Omental fat pad (tissue), 4 donors: ENCODE measurements around the gene TLCD1. TPM values are rescaled to one million over a fixed set of nuclear protein-coding genes. Genes with fewer than 3 reads are reported as not detected.

Source experiments
- ATAC-seq: fragments of 150-250 bp; one replicate; pipeline ENCODE4 v1.9.1; 2016; ENCODE audit warnings: mild to moderate bottlenecking, moderate library complexity; ENCODE audit not compliant: low FRiP score
- DNase-seq: peaks from one replicate; pipeline ENCODE4 v3.0.0-alpha.2; 2019; ENCODE audit warnings: low spot score
- small RNA-seq: library from RNA; depleted of rRNA; stranded (forward); fragments of <200 nt; gene quantifications from one replicate; pipeline ENCODE3, GENCODE V24; 2016
- total RNA-seq, 4 donors: library from RNA; depleted of rRNA; stranded (reverse); fragments of >200 nt; gene quantifications; one replicate each; pipeline ENCODE4 v1.1.0, GENCODE V29; 2016
- TF ChIP-seq, protein P1 (sequence below), 3 donors: fragments of 450-650 bp; IDR thresholded peaks; one replicate each; pipeline ENCODE4 v1.5.1; 2016 to 2017; ENCODE audit warnings: antibody characterized with exemption in 3 of 3, mild to moderate bottlenecking in 3 of 3, moderate library complexity in 2 of 3

The TLCD1 gene
- total RNA-seq, 4 donors from 2014 or later, result 2.1 to 5.2 (median 3.6) TPM; not detected in 1

DNA sequence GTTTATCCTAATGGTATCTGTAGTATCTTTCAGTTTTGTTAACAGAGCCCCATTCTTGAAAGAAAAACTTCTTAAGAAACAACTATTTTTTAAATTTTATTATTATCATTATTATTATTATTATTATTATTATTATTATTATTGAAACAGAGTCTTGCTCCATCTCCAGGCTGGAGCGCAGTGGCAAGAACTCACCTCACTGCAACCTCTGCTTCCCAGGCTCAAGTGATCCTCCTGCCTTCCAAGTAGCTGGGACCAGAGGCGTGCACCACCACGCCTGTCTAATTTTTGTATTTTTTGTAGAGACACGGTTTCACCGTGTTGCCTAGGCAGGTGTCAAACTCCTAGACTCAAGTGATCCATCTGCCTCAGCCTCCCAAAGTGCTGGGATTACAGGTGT lies 40.7 kb downstream of the TLCD1 start:
- DNase-seq (no peak), ATAC-seq (no peak)
- TF ChIP-seq, protein P1, sequence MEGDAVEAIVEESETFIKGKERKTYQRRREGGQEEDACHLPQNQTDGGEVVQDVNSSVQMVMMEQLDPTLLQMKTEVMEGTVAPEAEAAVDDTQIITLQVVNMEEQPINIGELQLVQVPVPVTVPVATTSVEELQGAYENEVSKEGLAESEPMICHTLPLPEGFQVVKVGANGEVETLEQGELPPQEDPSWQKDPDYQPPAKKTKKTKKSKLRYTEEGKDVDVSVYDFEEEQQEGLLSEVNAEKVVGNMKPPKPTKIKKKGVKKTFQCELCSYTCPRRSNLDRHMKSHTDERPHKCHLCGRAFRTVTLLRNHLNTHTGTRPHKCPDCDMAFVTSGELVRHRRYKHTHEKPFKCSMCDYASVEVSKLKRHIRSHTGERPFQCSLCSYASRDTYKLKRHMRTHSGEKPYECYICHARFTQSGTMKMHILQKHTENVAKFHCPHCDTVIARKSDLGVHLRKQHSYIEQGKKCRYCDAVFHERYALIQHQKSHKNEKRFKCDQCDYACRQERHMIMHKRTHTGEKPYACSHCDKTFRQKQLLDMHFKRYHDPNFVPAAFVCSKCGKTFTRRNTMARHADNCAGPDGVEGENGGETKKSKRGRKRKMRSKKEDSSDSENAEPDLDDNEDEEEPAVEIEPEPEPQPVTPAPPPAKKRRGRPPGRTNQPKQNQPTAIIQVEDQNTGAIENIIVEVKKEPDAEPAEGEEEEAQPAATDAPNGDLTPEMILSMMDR (IDR thresholded peaks at IDR 0.05), result no peak

DNA sequence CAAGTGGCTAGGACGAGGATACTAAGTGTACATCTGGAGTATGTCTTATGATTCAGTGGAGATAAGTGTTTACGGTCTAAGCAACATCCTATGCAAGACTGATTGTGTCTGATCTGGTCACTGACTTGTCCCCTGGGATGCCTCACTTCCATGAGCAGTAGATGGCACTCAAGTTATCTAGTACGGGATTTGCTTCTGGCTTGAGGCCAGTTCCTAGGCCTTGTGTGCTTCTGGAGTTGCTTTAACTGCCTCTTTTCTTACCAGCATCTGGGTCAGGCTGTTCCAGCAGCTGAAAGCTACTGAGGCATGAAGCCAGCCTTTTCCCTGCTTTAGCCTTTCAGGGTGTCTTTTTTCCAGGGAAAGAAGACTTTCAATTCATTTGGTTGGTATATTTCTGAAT lies 41.1 kb downstream of the TLCD1 start:
- no peak for DNase-seq
- ATAC-seq, result no peak
- TF ChIP-seq, protein P1 (IDR thresholded peaks at IDR 0.05), result no peak

DNA sequence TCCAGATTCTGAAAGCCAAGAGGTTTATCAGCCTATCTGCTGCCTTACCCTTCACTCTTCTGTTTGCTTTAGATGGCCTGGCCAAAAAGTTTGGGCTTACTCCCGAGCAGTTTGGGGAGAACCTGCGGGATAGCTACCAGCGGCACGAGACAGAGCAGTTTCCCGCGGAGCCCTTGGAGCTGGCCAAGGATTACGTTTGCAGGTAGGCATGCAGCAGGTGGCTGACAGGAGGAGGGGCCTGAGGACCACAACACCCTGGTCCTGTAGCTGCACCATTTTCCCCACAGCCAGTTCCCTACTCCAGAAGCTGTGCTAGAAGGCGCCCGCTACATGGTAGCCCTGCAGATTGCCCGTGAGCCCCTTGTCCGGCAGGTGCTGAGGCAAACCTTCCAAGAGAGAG lies 43.4 kb downstream of the TLCD1 start:
- DNase-seq (no peak), ATAC-seq (no peak)

DNA sequence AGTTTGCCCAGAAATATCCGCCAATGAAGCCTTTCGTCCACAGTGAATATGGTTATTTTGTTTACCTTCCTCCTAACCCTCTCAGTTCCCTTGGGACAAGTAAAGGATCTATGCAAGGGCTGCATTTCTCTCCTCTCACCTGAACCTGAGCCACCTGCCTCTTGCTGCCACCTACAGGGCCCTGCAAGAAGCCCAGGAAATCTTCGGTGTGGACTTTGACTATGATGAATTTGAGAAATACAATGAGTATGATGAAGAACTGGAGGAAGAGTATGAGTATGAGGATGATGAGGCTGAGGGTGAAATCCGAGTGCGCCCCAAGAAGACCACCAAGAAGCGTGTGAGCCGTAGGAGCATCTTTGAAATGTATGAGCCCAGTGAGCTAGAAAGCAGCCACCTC lies 50.1 kb downstream of the TLCD1 start:
- DNase-seq, result no peak
- TF ChIP-seq, protein P1 (IDR thresholded peaks at IDR 0.05), result no peak
- no peak for ATAC-seq

More for the DNA sequence above, 43.4 kb downstream of the TLCD1 start:
- TF ChIP-seq, protein P1 (IDR thresholded peaks at IDR 0.05), result no peak

DNA sequence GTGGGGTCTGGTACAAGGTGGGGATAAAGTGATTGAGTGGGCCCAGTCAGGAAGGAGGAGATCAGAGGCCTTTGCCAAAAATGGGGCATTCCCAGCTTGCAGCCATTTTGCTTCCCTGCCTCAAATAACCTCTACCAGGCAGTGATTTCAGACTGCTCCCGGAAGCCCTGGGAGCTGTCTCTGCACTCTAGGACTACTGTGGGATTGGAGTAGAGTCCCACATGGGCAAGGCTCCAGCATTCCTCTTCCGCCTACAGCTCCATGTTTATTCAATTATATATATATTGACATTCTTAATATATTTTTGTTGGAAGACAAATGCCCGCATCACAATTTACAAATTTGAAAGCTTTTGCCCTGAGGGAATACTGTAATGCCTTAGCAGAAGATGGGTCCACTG lies 50.5 kb downstream of the TLCD1 start:
- no peak for ATAC-seq
- TF ChIP-seq, protein P1 (IDR thresholded peaks at IDR 0.05), result no peak
- no peak for DNase-seq

Small RNA genes lying within 50 kb of the gene (small RNA-seq; reads per million reads assigned to genes)
- not detected for gene SNORD42A
- not detected for gene SNORD42B
- gene SNORD4A, result not detected
- not detected for gene SNORD4B

Other genes with a start within 250 kb of the TLCD1 start
- gene FOXN1, start 219.9 kb downstream of the TLCD1 start, total RNA-seq, result not detected
- gene UNC119, start 173.6 kb downstream of the TLCD1 start, total RNA-seq, result 10 to 100 TPM; 16.8 to 32.6 (median 24.6) TPM
- 10 to 100 TPM; 33.1 to 55.5 (median 45.2) TPM for gene PIGS, start 154.7 kb downstream of the TLCD1 start, total RNA-seq
- gene ALDOC, start 149.3 kb downstream of the TLCD1 start, total RNA-seq, result 10 to 100 TPM; 17.3 to 83.0 (median 33.6) TPM
- 10 to 100 TPM in 1 of 4 donors, 1 to 10 TPM in 2, under 1 TPM in 1; 0.50 to 12.0 (median 4.5) TPM for gene SPAG5, start 127.2 kb downstream of the TLCD1 start, total RNA-seq
- 10 to 100 TPM in 1 of 4 donors, 1 to 10 TPM in 3; 3.6 to 10.6 (median 8.0) TPM for gene RSKR, start 112.0 kb downstream of the TLCD1 start, total RNA-seq
- gene BLTP2, start 81.1 kb downstream of the TLCD1 start, total RNA-seq, result 100 to 1,000 TPM; 113 to 141 (median 121) TPM
- gene SDF2, start 64.3 kb downstream of the TLCD1 start, total RNA-seq, result 10 to 100 TPM; 38.2 to 44.4 (median 41.5) TPM
- 10 to 100 TPM; 51.9 to 98.8 (median 63.1) TPM for gene SUPT6H, start 64.0 kb downstream of the TLCD1 start, total RNA-seq
- gene PROCA1, start 14.3 kb downstream of the TLCD1 start, total RNA-seq, result 1 to 10 TPM; 1.2 to 6.0 (median 1.8) TPM
- 100 to 1,000 TPM in 2 of 4 donors, 10 to 100 TPM in 2; 90.4 to 112 (median 101) TPM for gene RAB34, start 8.4 kb downstream of the TLCD1 start, total RNA-seq
- gene RPL23A, start 6.2 kb downstream of the TLCD1 start, total RNA-seq, result 100 to 1,000 TPM; 568 to 719 (median 636) TPM
- gene NEK8, start 2.6 kb upstream of the TLCD1 start, total RNA-seq, result 1 to 10 TPM; 1.9 to 3.4 (median 2.5) TPM
- 10 to 100 TPM in 2 of 4 donors, 1 to 10 TPM in 2; 8.4 to 66.7 (median 30.7) TPM for gene TRAF4, start 17.8 kb upstream of the TLCD1 start, total RNA-seq
- gene FAM222B, start 116.6 kb upstream of the TLCD1 start, total RNA-seq, result 10 to 100 TPM; 12.2 to 19.0 (median 14.0) TPM
- gene ERAL1, start 128.8 kb upstream of the TLCD1 start, total RNA-seq, result 10 to 100 TPM; 21.3 to 35.9 (median 27.8) TPM
- gene FLOT2, start 171.5 kb upstream of the TLCD1 start, total RNA-seq, result 10 to 100 TPM; 51.1 to 95.0 (median 68.3) TPM
- gene DHRS13, start 176.8 kb upstream of the TLCD1 start, total RNA-seq, result 10 to 100 TPM in 1 of 4 donors, 1 to 10 TPM in 3; 5.0 to 11.3 (median 6.3) TPM
- gene PHF12, start 225.3 kb upstream of the TLCD1 start, total RNA-seq, result 10 to 100 TPM; 15.6 to 47.1 (median 27.6) TPM